RPMI8226 (cell line): Measurements from ENCODE around the gene MAG.
"Not testable (repeated sequence)": the region's sequence is repeated elsewhere in the genome, so short reads cannot be mapped to it uniquely, and the experiment has no call there.

Experiments
- DNase-seq: peaks from one replicate; pipeline ENCODE4 v3.0.0-alpha.2; 2015

The MAG gene

GRCh38 chr19:35284153-35285094 is 7.5 kb upstream of the MAG start:
- DNase-seq: no peak

- no peak for DNase-seq
These were observed 6.9 kb upstream of the MAG start for GRCh38 chr19:35285095-35285449.

- not testable (repeated sequence) for DNase-seq
These were observed 6.5 kb upstream of the MAG start for GRCh38 chr19:35285465-35285864.

GRCh38 chr19:35286101-35286500 is 5.9 kb upstream of the MAG start:
- peak; percentile 32 for DNase-seq

GRCh38 chr19:35287713-35288112 is 4.2 kb upstream of the MAG start:
- DNase-seq: no peak

GRCh38 chr19:35288331-35288730 is 3.6 kb upstream of the MAG start:
- no peak for DNase-seq

GRCh38 chr19:35288906-35289305 is 3.1 kb upstream of the MAG start:
- no peak for DNase-seq

GRCh38 chr19:35290381-35291127 is 1.4 kb upstream of the MAG start:
- DNase-seq: no peak

GRCh38 chr19:35291259-35291658 is 702 bp upstream of the MAG start:
- no peak for DNase-seq

GRCh38 chr19:35292421-35293362 is 731 bp downstream of the MAG start:
- DNase-seq: peak; percentile 61

- DNase-seq: no peak
These were observed 1.4 kb downstream of the MAG start for GRCh38 chr19:35293363-35293739.

- DNase-seq: no peak
These were observed 1.8 kb downstream of the MAG start for GRCh38 chr19:35293808-35294207.

- DNase-seq: peak; percentile 45
These were observed 2.4 kb downstream of the MAG start for GRCh38 chr19:35294328-35294727.

GRCh38 chr19:35294859-35295791 is 3.2 kb downstream of the MAG start:
- no peak for DNase-seq

- peak; percentile 77 for DNase-seq
These were observed 4.0 kb downstream of the MAG start for GRCh38 chr19:35295792-35296462.

- peak; percentile 39 for DNase-seq
These were observed 4.9 kb downstream of the MAG start for GRCh38 chr19:35296644-35297514.

- no peak for DNase-seq
These were observed 5.5 kb downstream of the MAG start for GRCh38 chr19:35297515-35297848.

- no peak for DNase-seq
These were observed 6.0 kb downstream of the MAG start for GRCh38 chr19:35297922-35298321.

- no peak for DNase-seq
These were observed 6.6 kb downstream of the MAG start for GRCh38 chr19:35298561-35298972.
